H9 (cell line): ENCODE results near the gene PANX2. TPM values are rescaled to one million over a fixed set of nuclear protein-coding genes. Genes with fewer than 3 reads are reported as not detected.

ENCODE experiments used
- DNase-seq: peaks from one replicate; pipeline ENCODE4 v3.0.0-alpha.2; 2017
- H2AFZ ChIP-seq: one replicate; pipeline ENCODE4 v1.6.1; 2013; ENCODE audit warnings: mild to moderate bottlenecking, low read length, control low read depth, moderate library complexity
- H2AK5ac ChIP-seq: 2 replicates; pipeline ENCODE4 v1.6.1; 2013; ENCODE audit warnings: low read length, control low read depth, mixed read lengths; ENCODE audit not compliant: insufficient read length
- H2BK120ac ChIP-seq: one replicate; pipeline ENCODE4 v1.6.1; 2013; ENCODE audit warnings: low read depth, mild to moderate bottlenecking, low read length, control low read depth, inconsistent platforms; ENCODE audit not compliant: poor library complexity, severe bottlenecking
- H2BK12ac ChIP-seq: 2 replicates; pipeline ENCODE4 v1.6.1; 2013; ENCODE audit warnings: low read length, control low read depth, mixed read lengths, low read depth; ENCODE audit not compliant: insufficient read length
- H2BK15ac ChIP-seq: 2 replicates; pipeline ENCODE4 v1.6.1; 2013; ENCODE audit warnings: low read depth, low read length, control low read depth
- H2BK20ac ChIP-seq: one replicate; pipeline ENCODE4 v1.6.1; 2013; ENCODE audit warnings: low read depth, mild to moderate bottlenecking, low read length, control low read depth, inconsistent platforms; ENCODE audit not compliant: poor library complexity, severe bottlenecking
- H2BK5ac ChIP-seq: 2 replicates; pipeline ENCODE4 v1.6.1; 2013; ENCODE audit warnings: low read length, control low read depth, mixed read lengths; ENCODE audit not compliant: insufficient read length
- H3K14ac ChIP-seq: 2 replicates; pipeline ENCODE4 v1.6.1; 2013; ENCODE audit warnings: low read length, control low read depth; ENCODE audit not compliant: insufficient read depth
- H3K18ac ChIP-seq: 2 replicates; pipeline ENCODE4 v1.6.1; 2013; ENCODE audit warnings: low read depth, mild to moderate bottlenecking, mixed read lengths, low read length, control low read depth; ENCODE audit not compliant: insufficient read length
- H3K23ac ChIP-seq: 2 replicates; pipeline ENCODE4 v1.6.1; 2013; ENCODE audit warnings: low read length, control low read depth, mixed read lengths, low read depth; ENCODE audit not compliant: insufficient read length
- H3K23me2 ChIP-seq: 2 replicates; pipeline ENCODE4 v1.6.1; 2013; ENCODE audit warnings: low read depth, mild to moderate bottlenecking, mixed read lengths, low read length, control low read depth; ENCODE audit not compliant: insufficient read length, poor library complexity, severe bottlenecking
- H3K27ac ChIP-seq: 2 replicates; pipeline ENCODE4 v1.5.1; 2013; ENCODE audit warnings: low read length, control low read depth, mixed read lengths, low read depth; ENCODE audit not compliant: insufficient read length
- H3K27me3 ChIP-seq: 2 replicates; pipeline ENCODE4 v1.6.1; 2013; ENCODE audit warnings: low read length, control low read depth, inconsistent platforms; ENCODE audit not compliant: insufficient read depth
- H3K4ac ChIP-seq: 2 replicates; pipeline ENCODE4 v1.6.1; 2013; ENCODE audit warnings: low read depth, mild to moderate bottlenecking, control low read depth, inconsistent platforms, low read length, moderate library complexity
- H3K4me1 ChIP-seq: 2 replicates; pipeline ENCODE4 v1.6.1; 2013; ENCODE audit warnings: low read length, control low read depth, inconsistent platforms; ENCODE audit not compliant: insufficient read depth
- H3K4me2 ChIP-seq: 2 replicates; pipeline ENCODE4 v1.6.1; 2013; ENCODE audit warnings: low read length, control low read depth, mixed read lengths; ENCODE audit not compliant: insufficient read length, insufficient read depth
- H3K56ac ChIP-seq: 2 replicates; pipeline ENCODE4 v1.6.1; 2013; ENCODE audit warnings: low read depth, mild to moderate bottlenecking, mixed read lengths, low read length, control low read depth; ENCODE audit not compliant: insufficient read length
- H3K79me1 ChIP-seq: 2 replicates; pipeline ENCODE4 v1.6.1; 2013; ENCODE audit warnings: low read depth, mild to moderate bottlenecking, moderate library complexity, low read length, control low read depth, inconsistent platforms; ENCODE audit not compliant: insufficient read depth, poor library complexity, severe bottlenecking
- H3K79me2 ChIP-seq: 2 replicates; pipeline ENCODE4 v1.6.1; 2013; ENCODE audit warnings: low read length, control low read depth, inconsistent platforms; ENCODE audit not compliant: insufficient read depth
- H3K9ac ChIP-seq: 2 replicates; pipeline ENCODE4 v1.6.1; 2013; ENCODE audit warnings: low read length, control low read depth, mixed read lengths; ENCODE audit not compliant: insufficient read length; ENCODE audit errors: extremely low read depth
- H3K9me3 ChIP-seq: one replicate; pipeline ENCODE4 v1.6.1; 2013; ENCODE audit warnings: low read depth, low read length, inconsistent platforms; ENCODE audit not compliant: control insufficient read depth
- H3T11ph ChIP-seq: one replicate; pipeline ENCODE4 v1.6.1; 2013; ENCODE audit warnings: mild to moderate bottlenecking, low read length, control low read depth, inconsistent platforms
- H4K20me1 ChIP-seq: one replicate; pipeline ENCODE4 v1.6.1; 2013; ENCODE audit not compliant: control insufficient read depth, insufficient read length, insufficient read depth
- H4K5ac ChIP-seq: 2 replicates; pipeline ENCODE4 v1.6.1; 2013; ENCODE audit warnings: low read depth, mild to moderate bottlenecking, mixed read lengths, low read length, control low read depth; ENCODE audit not compliant: insufficient read length
- H4K8ac ChIP-seq: replicated peaks from 2 replicates; pipeline ENCODE4 v1.6.1; 2013; ENCODE audit warnings: low read length, control low read depth, mixed read lengths, low read depth; ENCODE audit not compliant: insufficient read length
- H4K91ac ChIP-seq: 2 replicates; pipeline ENCODE4 v1.6.1; 2013; ENCODE audit warnings: low read depth, mild to moderate bottlenecking, moderate library complexity, mixed read lengths, low read length, control low read depth; ENCODE audit not compliant: insufficient read length
- H3K27ac Mint-ChIP-seq, 3 experiments: 2 replicates in 2 of 3; 3 replicates in 1 of 3; pipeline ENCODE4 v1.8.0; 2020 to 2021; ENCODE audit warnings: mixed read lengths in 3 of 3, mild to moderate bottlenecking in 1 of 3, moderate library complexity in 1 of 3
- H3K27me3 Mint-ChIP-seq: 2 replicates; pipeline ENCODE4 v1.8.0; 2021; ENCODE audit warnings: low read depth, mild to moderate bottlenecking, moderate library complexity, mixed read lengths
- H3K36me3 Mint-ChIP-seq, 3 experiments: 2 replicates in 2 of 3; 3 replicates in 1 of 3; pipeline ENCODE4 v1.8.0; 2020 to 2021; ENCODE audit warnings: low read depth in 3 of 3, mixed read lengths in 3 of 3; ENCODE audit not compliant: insufficient read depth in 1 of 3
- H3K4me1 Mint-ChIP-seq, 2 experiments: 2 replicates each; pipeline ENCODE4 v1.8.0; 2020; ENCODE audit warnings: mixed read lengths in 2 of 2
- H3K4me3 Mint-ChIP-seq, 2 experiments: 2 replicates in 1 of 2; 3 replicates in 1 of 2; pipeline ENCODE4 v1.8.0; 2020 to 2021; ENCODE audit warnings: mild to moderate bottlenecking in 2 of 2, mixed read lengths in 2 of 2, moderate library complexity in 1 of 2
- H3K9me3 Mint-ChIP-seq, 2 experiments: 2 replicates in 1 of 2; 3 replicates in 1 of 2; pipeline ENCODE4 v1.8.0; 2020; ENCODE audit warnings: mild to moderate bottlenecking in 2 of 2, mixed read lengths in 2 of 2, moderate library complexity in 1 of 2
- WGBS: extraction: QIAGEN DNeasy Blood & Tissue Kit; methylation state at CpG from one replicate; pipeline ENCODE4 v1.1.7; 2013; ENCODE audit warnings: missing lambda C conversion rate, low lambda C conversion rate, mixed read lengths; ENCODE audit not compliant: insufficient read length; ENCODE audit errors: extremely low coverage; 5-methylcytosine and 5-hydroxymethylcytosine counted together
- total RNA-seq: library from RNA; stranded (reverse); gene quantifications from 2 replicates; pipeline ENCODE4 v1.2.1, GENCODE V29; 2021
- TF ChIP-seq, protein P1 (sequence below): fragments of 200-600 bp; sonication (generic); conservative IDR thresholded peaks from 3 replicates; pipeline ENCODE4 v1.8.0; 2021; ENCODE audit warnings: antibody characterized with exemption, mild to moderate bottlenecking

The PANX2 gene
- total RNA-seq, 1 experiment from 2014 or later: 8.0 TPM

DNA sequence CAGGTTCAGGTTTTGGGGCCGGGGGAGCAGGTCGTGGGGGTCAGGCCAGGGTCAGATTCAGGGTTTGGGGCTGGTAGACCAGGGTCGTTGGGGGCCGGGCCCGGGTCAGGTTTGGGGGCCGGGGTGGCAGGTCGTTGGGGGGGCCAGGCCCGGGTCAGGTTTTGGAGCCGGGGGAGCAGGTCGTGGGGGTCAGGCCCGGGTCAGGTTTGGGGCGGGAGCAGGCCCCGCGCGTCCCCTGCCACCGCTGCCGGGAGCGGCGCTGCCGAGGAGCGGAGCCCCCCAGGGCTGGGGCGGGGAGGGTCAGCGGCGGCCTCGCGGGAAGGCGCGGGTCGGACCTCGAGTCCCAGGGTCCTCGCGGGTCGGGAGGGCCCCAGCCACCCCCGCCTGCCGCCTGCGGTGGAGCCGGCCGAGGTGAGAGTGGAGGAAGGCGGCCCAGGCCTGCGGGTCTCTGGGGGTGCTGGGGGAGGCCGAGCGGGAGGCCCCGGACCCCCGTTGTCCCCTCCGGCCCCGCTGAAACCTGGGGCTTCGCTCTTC lies 15.7 kb downstream of the PANX2 start:
- no peaks in the 10 kb centered on the region for H3K9me3 Mint-ChIP-seq
- H3K4me1 Mint-ChIP-seq: peaks cover 10 to 21% of the 10 kb centered on the region in 2 experiments
- Histone ChIP-seq H3K9ac (no peak overlapping the region), H4K20me1 (no peaks in the 10 kb centered on the region), H3K79me1 (no peaks in the 10 kb centered on the region), H3K56ac (no peak overlapping the region), H3K14ac (no peak overlapping the region; the same call in 1 of the 2 replicates), H3K23ac (no peak overlapping the region), H2BK5ac (no peak overlapping the region), H2BK120ac (no peak overlapping the region), H4K91ac (no peak overlapping the region), H3K4me1 (no peaks in the 10 kb centered on the region), H3T11ph (no peak overlapping the region), H4K5ac (no peak overlapping the region), H3K79me2 (peaks cover 5% of the 10 kb centered on the region; the same call in 1 of the 2 replicates), H3K27me3 (no peaks in the 10 kb centered on the region), H3K23me2 (peaks cover 17% of the 10 kb centered on the region), H4K8ac (no peak overlapping the region), H2AK5ac (no peak overlapping the region), H3K9me3 (no peaks in the 10 kb centered on the region), H3K18ac (no peak overlapping the region), H3K4ac (no peak overlapping the region), H2BK12ac (no peak overlapping the region), H2BK15ac (no peak overlapping the region), H2AFZ (no peak overlapping the region), H2BK20ac (no peak overlapping the region), H3K27ac (no peak overlapping the region), H3K4me2 (peak overlapping the region; percentile 58)
- H3K27ac Mint-ChIP-seq: 0 out of 7 replicates have a peak overlapping the region, but pooled peaks of 1 of the 3 experiments have one; percentile 9
- TF ChIP-seq, protein P1, sequence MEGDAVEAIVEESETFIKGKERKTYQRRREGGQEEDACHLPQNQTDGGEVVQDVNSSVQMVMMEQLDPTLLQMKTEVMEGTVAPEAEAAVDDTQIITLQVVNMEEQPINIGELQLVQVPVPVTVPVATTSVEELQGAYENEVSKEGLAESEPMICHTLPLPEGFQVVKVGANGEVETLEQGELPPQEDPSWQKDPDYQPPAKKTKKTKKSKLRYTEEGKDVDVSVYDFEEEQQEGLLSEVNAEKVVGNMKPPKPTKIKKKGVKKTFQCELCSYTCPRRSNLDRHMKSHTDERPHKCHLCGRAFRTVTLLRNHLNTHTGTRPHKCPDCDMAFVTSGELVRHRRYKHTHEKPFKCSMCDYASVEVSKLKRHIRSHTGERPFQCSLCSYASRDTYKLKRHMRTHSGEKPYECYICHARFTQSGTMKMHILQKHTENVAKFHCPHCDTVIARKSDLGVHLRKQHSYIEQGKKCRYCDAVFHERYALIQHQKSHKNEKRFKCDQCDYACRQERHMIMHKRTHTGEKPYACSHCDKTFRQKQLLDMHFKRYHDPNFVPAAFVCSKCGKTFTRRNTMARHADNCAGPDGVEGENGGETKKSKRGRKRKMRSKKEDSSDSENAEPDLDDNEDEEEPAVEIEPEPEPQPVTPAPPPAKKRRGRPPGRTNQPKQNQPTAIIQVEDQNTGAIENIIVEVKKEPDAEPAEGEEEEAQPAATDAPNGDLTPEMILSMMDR: no peak
- peaks cover 0 to 3% (median 1%) of the 10 kb centered on the region in 3 experiments; a peak in 5 of 7 replicates for H3K36me3 Mint-ChIP-seq
- no peaks in the 10 kb centered on the region; the same call in none of the 2 replicates for H3K27me3 Mint-ChIP-seq
- DNase-seq: no peak
- H3K4me3 Mint-ChIP-seq: peak overlapping the region; percentile 85 to 91
- WGBS: no CpG with 5 or more reads among the region's 47 CpGs
